HFF-Myc (cell line): ENCODE results near the gene COL5A1.

Experiments
- DNase-seq: peaks from one replicate; pipeline ENCODE4 v3.0.0-alpha.2; 2011; ENCODE audit warnings: low read depth; ENCODE audit errors: extremely low read depth
- H3K4me3 ChIP-seq: replicated peaks from 2 replicates; pipeline ENCODE4 v1.5.1; 2011; ENCODE audit warnings: low read depth, mild to moderate bottlenecking, control low read depth, low read length
- CTCF ChIP-seq: IDR thresholded peaks from 2 replicates; pipeline ENCODE4 v1.5.1; 2012; ENCODE audit warnings: mild to moderate bottlenecking, low read depth, low read length, control low read depth; ENCODE audit errors: missing control alignments

The COL5A1 gene

GRCh38 chr9:134731497-134732391 is 90.1 kb downstream of the COL5A1 start:
- no peak overlapping the region for H3K4me3 ChIP-seq
- no peak for DNase-seq
- no peak for TF ChIP-seq CTCF

- H3K4me3 ChIP-seq: no peak overlapping the region
- no peak for DNase-seq
- no peak for TF ChIP-seq CTCF
Observed at GRCh38 chr9:134732392-134733110, 90.9 kb downstream of the COL5A1 start.

GRCh38 chr9:134733480-134734232 is 92.1 kb downstream of the COL5A1 start:
- no peak for TF ChIP-seq CTCF
- no peak overlapping the region for H3K4me3 ChIP-seq
- no peak for DNase-seq

- DNase-seq: no peak
- TF ChIP-seq CTCF: no peak
- no peak overlapping the region for H3K4me3 ChIP-seq
Observed at GRCh38 chr9:134734270-134734669, 92.7 kb downstream of the COL5A1 start.

- TF ChIP-seq CTCF: no peak
- H3K4me3 ChIP-seq: no peak overlapping the region
- no peak for DNase-seq
Observed at GRCh38 chr9:134735441-134736175, 94.0 kb downstream of the COL5A1 start.
